ENCODE results near the gene ACSS1. TPM values are rescaled to one million over a fixed set of nuclear protein-coding genes. Genes with fewer than 3 reads are reported as not detected.

ACSS1 gene
- polyA plus RNA-seq, 2 of the 4 experiments (the other 2 are of a cell fraction): 7.2 to 7.6 TPM

DNA sequence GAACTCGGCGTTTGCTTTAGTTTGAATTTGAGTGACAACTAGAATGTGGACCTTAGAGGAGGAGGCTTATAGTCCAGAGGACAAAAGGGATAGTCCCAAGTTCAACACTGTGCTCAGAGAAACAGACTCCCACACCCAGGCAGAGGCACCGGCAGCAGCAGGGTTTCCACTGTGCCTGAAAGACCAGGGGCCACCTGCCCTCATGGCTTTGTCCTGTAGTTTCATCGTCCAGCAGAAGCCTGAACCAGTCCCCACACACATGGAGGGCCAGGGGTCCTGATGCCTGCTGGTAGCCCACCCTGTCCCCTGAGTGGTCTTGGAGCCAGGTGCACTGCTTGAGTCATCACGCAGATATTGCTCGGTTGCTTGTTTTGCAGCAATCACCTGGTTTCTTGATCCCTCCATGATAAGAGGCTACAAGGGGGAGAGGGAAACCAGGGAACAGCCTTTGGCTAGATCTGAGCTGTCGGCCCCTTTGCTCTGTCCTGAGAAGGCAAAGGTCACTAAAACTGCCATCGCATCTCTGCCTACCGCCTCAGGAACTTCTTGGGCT is 7.2 kb upstream of the ACSS1 start:
- ATAC-seq (peak; percentile 4 to 14; a peak in 3 of 6 replicates), FAIRE-seq (no peak), DNase-seq (ENCODE audit: low read depth in 1 of 2, low spot score in 1 of 2) (no peak)
- H3K4me1 ChIP-seq: peaks cover 13% of the 10 kb centered on the region; the same call in 2 of the 3 replicates
- H3K4me2 ChIP-seq: no peak overlapping the region; the same call in 2 of the 3 replicates
- CTCF ChIA-PET: interaction anchor here (0.8 to 9.7 kb wide), 36 partner anchors 9 to 1128 kb away, joined by 3 to 130 read pairs (median 4); partner anchors contain the start of genes APMAP and PYGB
- H3K27ac ChIP-seq: no peak overlapping the region
- no peak for TF ChIP-seq MYC (IDR thresholded peaks at IDR 0.05; ENCODE audit: borderline replicate concordance, low read length)
- TF ChIP-seq, protein P1, sequence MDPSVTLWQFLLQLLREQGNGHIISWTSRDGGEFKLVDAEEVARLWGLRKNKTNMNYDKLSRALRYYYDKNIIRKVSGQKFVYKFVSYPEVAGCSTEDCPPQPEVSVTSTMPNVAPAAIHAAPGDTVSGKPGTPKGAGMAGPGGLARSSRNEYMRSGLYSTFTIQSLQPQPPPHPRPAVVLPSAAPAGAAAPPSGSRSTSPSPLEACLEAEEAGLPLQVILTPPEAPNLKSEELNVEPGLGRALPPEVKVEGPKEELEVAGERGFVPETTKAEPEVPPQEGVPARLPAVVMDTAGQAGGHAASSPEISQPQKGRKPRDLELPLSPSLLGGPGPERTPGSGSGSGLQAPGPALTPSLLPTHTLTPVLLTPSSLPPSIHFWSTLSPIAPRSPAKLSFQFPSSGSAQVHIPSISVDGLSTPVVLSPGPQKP (IDR thresholded peaks at IDR 0.05; ENCODE audit: low read depth, low read length): no peak
- no peak for TF ChIP-seq GATA3 (IDR thresholded peaks at IDR 0.05; ENCODE audit: borderline replicate concordance)
- no peak for TF ChIP-seq POLR2A (IDR thresholded peaks at IDR 0.05; ENCODE audit: low read length)
- TF ChIP-seq, protein P2, sequence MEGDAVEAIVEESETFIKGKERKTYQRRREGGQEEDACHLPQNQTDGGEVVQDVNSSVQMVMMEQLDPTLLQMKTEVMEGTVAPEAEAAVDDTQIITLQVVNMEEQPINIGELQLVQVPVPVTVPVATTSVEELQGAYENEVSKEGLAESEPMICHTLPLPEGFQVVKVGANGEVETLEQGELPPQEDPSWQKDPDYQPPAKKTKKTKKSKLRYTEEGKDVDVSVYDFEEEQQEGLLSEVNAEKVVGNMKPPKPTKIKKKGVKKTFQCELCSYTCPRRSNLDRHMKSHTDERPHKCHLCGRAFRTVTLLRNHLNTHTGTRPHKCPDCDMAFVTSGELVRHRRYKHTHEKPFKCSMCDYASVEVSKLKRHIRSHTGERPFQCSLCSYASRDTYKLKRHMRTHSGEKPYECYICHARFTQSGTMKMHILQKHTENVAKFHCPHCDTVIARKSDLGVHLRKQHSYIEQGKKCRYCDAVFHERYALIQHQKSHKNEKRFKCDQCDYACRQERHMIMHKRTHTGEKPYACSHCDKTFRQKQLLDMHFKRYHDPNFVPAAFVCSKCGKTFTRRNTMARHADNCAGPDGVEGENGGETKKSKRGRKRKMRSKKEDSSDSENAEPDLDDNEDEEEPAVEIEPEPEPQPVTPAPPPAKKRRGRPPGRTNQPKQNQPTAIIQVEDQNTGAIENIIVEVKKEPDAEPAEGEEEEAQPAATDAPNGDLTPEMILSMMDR (IDR thresholded peaks at IDR 0.05): no peak
- no peak for TF ChIP-seq SMC3 (IDR thresholded peaks at IDR 0.05)
- TF ChIP-seq CBX8 (IDR thresholded peaks at IDR 0.05): no peak
- no peak for TF ChIP-seq SREBF2 (IDR thresholded peaks at IDR 0.05)
- TF ChIP-seq EHMT2 (IDR thresholded peaks at IDR 0.05; ENCODE audit: low read depth): no peak
- TF ChIP-seq, protein P3, sequence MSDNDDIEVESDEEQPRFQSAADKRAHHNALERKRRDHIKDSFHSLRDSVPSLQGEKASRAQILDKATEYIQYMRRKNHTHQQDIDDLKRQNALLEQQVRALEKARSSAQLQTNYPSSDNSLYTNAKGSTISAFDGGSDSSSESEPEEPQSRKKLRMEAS (IDR thresholded peaks at IDR 0.05): no peak
- no peak for TF ChIP-seq KDM1A (IDR thresholded peaks at IDR 0.05; ENCODE audit: low read depth)
- TF ChIP-seq, protein P4, sequence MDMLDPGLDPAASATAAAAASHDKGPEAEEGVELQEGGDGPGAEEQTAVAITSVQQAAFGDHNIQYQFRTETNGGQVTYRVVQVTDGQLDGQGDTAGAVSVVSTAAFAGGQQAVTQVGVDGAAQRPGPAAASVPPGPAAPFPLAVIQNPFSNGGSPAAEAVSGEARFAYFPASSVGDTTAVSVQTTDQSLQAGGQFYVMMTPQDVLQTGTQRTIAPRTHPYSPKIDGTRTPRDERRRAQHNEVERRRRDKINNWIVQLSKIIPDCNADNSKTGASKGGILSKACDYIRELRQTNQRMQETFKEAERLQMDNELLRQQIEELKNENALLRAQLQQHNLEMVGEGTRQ (IDR thresholded peaks at IDR 0.05): no peak
- TF ChIP-seq RFX5 (IDR thresholded peaks at IDR 0.05): no peak
- TF ChIP-seq RARB (CRISPR knock-in tag; IDR thresholded peaks at IDR 0.05): no peak
- TF ChIP-seq CEBPB (IDR thresholded peaks at IDR 0.05): no peak
- TF ChIP-seq HOXB13 (CRISPR knock-in tag; IDR thresholded peaks at IDR 0.05; ENCODE audit: low read depth): no peak
- no peak for TF ChIP-seq PHF8 (IDR thresholded peaks at IDR 0.05; ENCODE audit: borderline replicate concordance, low read depth)
- no peak overlapping the region for H3K4me3 ChIP-seq
- no peaks in the 10 kb centered on the region for H3K9me3 ChIP-seq
- POLR2A ChIA-PET: interaction anchor here (1.3 kb wide), 1 partner anchor 71 kb away, joined by 7 read pairs; no protein-coding TSS in a partner anchor
- WGBS (ENCODE audit: missing lambda C conversion rate): 39% methylated on average over 9 of the region's 9 CpGs

DNA sequence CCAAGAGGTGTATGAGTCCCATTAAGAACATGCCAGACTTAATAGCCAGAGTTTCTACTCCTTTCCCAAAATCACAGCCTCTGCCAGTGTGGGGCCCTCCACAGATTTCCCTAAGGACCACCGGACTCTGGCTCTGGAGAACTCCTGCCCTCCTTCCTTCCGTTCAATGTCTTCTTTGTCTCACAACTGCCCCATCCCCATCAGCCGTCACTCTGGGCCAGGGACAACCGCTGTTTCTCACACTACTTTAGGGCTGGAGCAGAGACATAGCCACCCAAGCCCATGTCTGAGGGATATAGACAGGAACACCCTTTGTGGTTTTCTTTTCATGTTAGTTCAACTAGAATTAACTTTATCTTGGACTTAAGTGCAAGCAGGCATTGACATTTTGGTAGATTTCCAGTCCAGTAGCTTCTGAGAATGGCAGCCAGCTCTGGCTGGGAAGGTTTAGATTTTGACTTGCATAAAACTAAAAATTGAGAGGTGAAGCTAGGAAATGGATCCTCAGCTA is 6.7 kb upstream of the ACSS1 start:
- no peak overlapping the region for H3K4me2 ChIP-seq
- FAIRE-seq: no peak
- TF ChIP-seq, protein P4 (IDR thresholded peaks at IDR 0.05): no peak
- TF ChIP-seq CBX2 (IDR thresholded peaks at IDR 0.05; ENCODE audit: borderline replicate concordance, low read depth) (no peak), HOXB13 (CRISPR knock-in tag; IDR thresholded peaks at IDR 0.05; ENCODE audit: low read depth) (no peak), POLR2A (IDR thresholded peaks at IDR 0.05; ENCODE audit: low read length) (no peak), JUNB (IDR thresholded peaks at IDR 0.05) (no peak), NPAS2 (CRISPR knock-in tag; IDR thresholded peaks at IDR 0.05; ENCODE audit: borderline replicate concordance) (no peak), JUN (IDR thresholded peaks at IDR 0.05) (no peak), FOXS1 (CRISPR knock-in tag; IDR thresholded peaks at IDR 0.05) (no peak), SREBF2 (IDR thresholded peaks at IDR 0.05) (no peak), BHLHE40 (IDR thresholded peaks at IDR 0.05; ENCODE audit: low read depth, low read length) (no peak), RNF2 (IDR thresholded peaks at IDR 0.05; ENCODE audit: borderline replicate concordance, low read depth) (no peak)
- TF ChIP-seq, protein P5, sequence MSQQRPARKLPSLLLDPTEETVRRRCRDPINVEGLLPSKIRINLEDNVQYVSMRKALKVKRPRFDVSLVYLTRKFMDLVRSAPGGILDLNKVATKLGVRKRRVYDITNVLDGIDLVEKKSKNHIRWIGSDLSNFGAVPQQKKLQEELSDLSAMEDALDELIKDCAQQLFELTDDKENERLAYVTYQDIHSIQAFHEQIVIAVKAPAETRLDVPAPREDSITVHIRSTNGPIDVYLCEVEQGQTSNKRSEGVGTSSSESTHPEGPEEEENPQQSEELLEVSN (IDR thresholded peaks at IDR 0.05; ENCODE audit: borderline replicate concordance, low read depth): no peak
- no peak for ATAC-seq
- CTCF ChIA-PET: interaction anchor here (0.8 to 9.7 kb wide), 29 partner anchors 11 to 1127 kb away, joined by 3 to 130 read pairs (median 4); partner anchors contain the start of genes APMAP and PYGB
- H3K9me3 ChIP-seq: no peaks in the 10 kb centered on the region
- POLR2A ChIA-PET: no interaction called here
- peaks cover 13% of the 10 kb centered on the region; the same call in 2 of the 3 replicates for H3K4me1 ChIP-seq
- H3K4me3 ChIP-seq: no peak overlapping the region
- H3K27ac ChIP-seq: no peak overlapping the region
- no peak for DNase-seq (ENCODE audit: low read depth in 1 of 2, low spot score in 1 of 2)
- WGBS (ENCODE audit: missing lambda C conversion rate): 93% methylated on average over 4 of the region's 4 CpGs

Data from A549 (cell line).